Suppressor macrophage treated with lipopolysaccharide for 4 hours (primary cell): Measurements from ENCODE around the gene RNF220.
"Not testable (repeated sequence)": the region's sequence is repeated elsewhere in the genome, so short reads cannot be mapped to it uniquely, and the experiment has no call there.

Experiments
- DNase-seq: peaks from one replicate; pipeline ENCODE4 v3.0.0-alpha.2; 2020

The RNF220 gene

GRCh38 chr1:44661781-44662682 lies 257.0 kb downstream of the RNF220 start:
- DNase-seq = no peak

DNA sequence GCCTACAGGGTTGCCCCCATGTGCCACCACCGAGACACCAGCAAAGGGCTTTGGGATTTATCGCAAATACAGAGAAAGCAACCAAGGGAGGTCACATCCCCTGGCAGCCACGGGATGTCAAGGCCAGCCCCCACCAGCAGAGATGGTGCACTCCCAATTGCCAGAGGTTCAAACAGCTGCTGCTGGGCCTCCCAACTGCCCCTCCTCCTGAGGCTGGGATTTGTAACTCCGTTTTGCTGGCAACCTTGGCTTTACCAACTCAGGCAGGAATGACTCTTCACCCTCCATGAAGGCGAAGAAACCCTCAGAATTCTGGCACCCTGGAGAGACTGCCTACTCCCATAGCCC lies 257.6 kb downstream of the RNF220 start:
- no peak for DNase-seq

GRCh38 chr1:44663417-44663816 lies 258.4 kb downstream of the RNF220 start:
- no peak for DNase-seq

DNA sequence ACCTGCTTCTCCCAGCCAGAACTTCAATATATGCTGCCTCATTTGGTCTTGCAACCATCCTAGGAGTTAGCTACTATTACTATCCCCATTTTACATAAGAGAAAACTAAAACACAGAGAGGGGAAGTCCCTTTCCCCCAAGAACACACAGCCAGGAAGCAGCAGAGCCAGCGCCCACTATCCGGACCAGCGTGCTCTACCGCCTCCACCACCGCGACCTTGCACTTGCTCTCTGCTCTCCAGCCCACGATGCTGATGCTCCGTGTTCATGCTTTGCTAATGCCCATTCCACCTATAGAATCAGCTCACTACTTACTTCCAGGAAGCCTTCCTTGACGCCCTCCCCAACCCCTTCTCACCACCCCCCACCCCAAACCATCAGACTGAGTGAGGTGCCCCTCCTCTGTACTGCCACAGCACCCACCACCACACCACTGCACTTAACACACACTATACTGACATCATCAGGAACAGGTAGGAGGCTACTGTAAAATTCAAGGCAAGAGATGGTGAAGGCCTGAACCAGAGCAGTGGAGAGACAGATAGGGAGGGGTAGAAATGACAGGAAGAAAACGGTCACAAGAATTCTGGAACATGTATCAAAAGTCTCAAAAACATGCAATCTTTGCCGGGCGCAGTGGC lies 259.8 kb downstream of the RNF220 start:
- peak; percentile 49 for DNase-seq

GRCh38 chr1:44666719-44667118 lies 261.7 kb downstream of the RNF220 start:
- DNase-seq = not testable (repeated sequence)

- no peak for DNase-seq
Measured at GRCh38 chr1:44670751-44671640, 265.9 kb downstream of the RNF220 start.

GRCh38 chr1:44672254-44672955 lies 267.4 kb downstream of the RNF220 start:
- peak; percentile 93 for DNase-seq

GRCh38 chr1:44672961-44673674 lies 268.1 kb downstream of the RNF220 start:
- no peak for DNase-seq

GRCh38 chr1:44673675-44674112 lies 268.6 kb downstream of the RNF220 start:
- no peak for DNase-seq

- DNase-seq = peak; percentile 99
Measured at GRCh38 chr1:44674113-44675000, 269.3 kb downstream of the RNF220 start, which contains the start of the genes ARMH1 and TMEM53. Gene ARMH1 (plus strand): TSS chr1:44674714. CDS start chr1:44689698, 14,984 bp downstream. Gene TMEM53 (minus strand): TSS chr1:44674481. CDS start chr1:44674391, 90 bp downstream.

DNA sequence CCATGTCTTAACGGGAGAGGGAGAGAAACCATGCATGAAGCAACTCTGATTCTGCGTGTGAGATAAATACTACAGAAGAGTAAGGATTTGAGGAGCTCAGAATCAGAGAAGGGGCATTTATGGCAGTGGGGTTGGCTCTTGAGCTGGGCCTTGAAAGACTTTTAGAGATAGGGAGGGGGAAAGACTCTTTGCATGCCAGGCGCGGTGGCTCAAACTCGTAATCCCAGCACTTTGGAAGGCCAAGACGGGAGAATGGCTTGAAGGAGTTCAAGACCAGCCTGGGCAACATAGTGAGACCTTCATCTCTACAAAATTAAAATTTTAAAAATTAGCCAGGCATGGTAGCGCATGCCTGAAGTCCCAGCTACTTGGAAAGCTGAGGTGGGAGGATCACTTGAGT lies 270.1 kb downstream of the RNF220 start:
- DNase-seq = no peak

DNA sequence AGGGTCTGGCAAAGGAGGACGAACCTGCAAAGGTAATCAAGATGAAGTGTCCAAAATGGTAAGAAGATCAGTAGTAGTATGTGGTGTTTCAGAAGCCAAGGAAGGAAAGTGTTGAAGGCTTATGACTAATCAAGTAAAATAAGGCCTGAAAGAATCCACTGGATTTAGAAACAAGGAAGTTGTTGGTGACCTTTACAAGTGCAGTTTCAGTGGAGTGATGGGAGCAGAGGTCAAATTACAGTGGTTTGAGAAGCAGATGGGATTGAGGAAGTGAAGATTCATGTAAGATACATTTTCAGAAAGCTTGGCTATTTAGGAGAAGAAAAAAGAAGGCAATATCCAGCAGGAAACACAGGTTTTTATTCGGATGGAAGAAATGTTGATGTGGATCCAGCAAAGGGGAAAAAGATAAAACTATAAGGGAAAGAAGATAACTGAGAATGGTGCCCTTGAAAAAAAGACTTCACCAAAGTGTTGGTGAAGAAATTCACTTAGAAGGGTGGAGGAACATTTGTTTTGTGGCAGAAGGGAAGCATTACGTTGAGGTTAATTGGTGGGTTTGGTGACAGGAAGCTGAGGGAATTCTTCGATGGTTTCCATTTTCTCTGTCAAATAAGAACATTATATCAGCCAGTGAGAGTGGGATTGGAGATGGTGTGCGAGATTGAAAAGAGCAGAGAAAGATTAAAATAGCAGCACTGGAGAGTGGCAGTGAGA lies 271.6 kb downstream of the RNF220 start:
- DNase-seq = peak; percentile 92

GRCh38 chr1:44677201-44677766 lies 272.2 kb downstream of the RNF220 start:
- peak; percentile 74 for DNase-seq

- no peak for DNase-seq
Measured at GRCh38 chr1:44678120-44678519, 273.1 kb downstream of the RNF220 start.

GRCh38 chr1:44678626-44679025 lies 273.6 kb downstream of the RNF220 start:
- DNase-seq = peak; percentile 31

DNA sequence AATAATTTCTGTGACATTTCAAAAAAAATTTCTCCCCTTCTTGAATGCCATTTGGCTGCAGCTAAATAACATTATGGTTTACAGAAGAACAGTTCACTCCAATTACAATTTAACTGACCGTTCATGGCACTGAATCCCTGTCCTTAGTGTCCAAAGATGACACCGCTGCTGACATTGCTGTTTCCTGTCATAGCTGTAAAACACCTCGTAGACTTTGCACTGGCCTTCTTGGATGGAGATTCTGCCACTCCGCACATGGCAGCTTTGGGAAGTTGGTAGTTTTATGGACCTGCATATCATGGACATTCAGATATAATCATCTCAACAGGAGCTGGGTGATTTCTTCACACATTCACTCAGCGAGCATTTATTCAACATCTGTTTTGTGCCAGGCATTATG lies 274.4 kb downstream of the RNF220 start:
- DNase-seq = no peak

- DNase-seq = no peak
Measured at GRCh38 chr1:44681905-44682882, 277.1 kb downstream of the RNF220 start.

DNA sequence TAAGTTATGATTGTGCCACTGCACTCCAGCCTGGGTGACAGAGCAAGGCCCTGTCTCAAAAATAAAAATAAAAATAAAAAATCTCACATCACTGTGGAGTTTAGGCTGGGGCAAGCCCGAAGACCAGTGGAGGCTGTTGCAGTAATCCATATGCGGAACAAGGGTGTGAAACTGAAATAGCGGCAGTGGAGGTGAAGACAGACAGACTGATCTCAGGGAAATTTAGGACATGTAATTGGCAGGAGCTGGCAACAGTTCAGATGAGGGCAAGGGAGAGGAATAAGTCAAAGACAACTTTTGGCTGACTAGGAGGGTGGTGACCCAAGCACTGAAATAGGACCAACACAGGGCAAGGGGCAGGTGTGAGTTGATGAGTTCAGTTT lies 277.8 kb downstream of the RNF220 start:
- DNase-seq = peak; percentile 54
